Upper lobe of left lung (tissue), 4 donors: ENCODE measurements around the gene LOXL1.

Experiments
- POLR2A ChIP-seq, 4 donors: fragments of 450-650 bp; IDR thresholded peaks; one replicate each; pipeline ENCODE4 v1.5.1; 2016 to 2017; ENCODE audit warnings: antibody characterized with exemption in 4 of 4, mild to moderate bottlenecking in 2 of 4
- POLR2AphosphoS5 ChIP-seq, 2 donors: sonication (generic); formaldehyde crosslinking; IDR thresholded peaks; one replicate each; pipeline ENCODE4 v1.5.1; 2017; ENCODE audit warnings: antibody characterized with exemption in 2 of 2
- TF ChIP-seq, protein P1 (sequence below), 6 experiments: fragments of 450-650 bp in 4 of 6; fragments of 200-600 bp in 2 of 6; sonication (generic) in 2 of 6; IDR thresholded peaks; one replicate each; pipeline ENCODE4 v1.5.1; 2016 to 2019; ENCODE audit warnings: antibody characterized with exemption in 6 of 6

DNA sequence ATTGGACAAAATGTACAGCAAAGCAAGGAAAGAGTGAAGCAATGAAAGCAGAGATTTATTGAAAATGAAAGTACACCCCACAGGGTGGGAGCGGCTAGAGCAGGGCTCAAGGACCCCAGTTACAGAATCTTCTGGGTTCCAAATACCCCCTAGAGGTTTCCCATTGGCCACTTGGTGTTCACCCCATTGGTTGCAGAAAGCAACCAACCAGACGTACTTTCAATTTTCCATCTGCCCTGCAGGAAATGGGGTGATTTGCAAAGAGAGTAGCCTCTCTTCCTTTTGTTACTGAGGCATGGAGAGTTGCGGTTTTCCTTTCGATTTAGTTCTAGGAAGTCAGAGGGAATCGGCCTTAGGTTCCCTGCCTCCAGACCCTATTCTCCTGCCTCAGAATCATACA lies 70.7 kb downstream of the LOXL1 start:
- no peak for TF ChIP-seq POLR2A (IDR thresholded peaks at IDR 0.05)
- TF ChIP-seq, protein P1, sequence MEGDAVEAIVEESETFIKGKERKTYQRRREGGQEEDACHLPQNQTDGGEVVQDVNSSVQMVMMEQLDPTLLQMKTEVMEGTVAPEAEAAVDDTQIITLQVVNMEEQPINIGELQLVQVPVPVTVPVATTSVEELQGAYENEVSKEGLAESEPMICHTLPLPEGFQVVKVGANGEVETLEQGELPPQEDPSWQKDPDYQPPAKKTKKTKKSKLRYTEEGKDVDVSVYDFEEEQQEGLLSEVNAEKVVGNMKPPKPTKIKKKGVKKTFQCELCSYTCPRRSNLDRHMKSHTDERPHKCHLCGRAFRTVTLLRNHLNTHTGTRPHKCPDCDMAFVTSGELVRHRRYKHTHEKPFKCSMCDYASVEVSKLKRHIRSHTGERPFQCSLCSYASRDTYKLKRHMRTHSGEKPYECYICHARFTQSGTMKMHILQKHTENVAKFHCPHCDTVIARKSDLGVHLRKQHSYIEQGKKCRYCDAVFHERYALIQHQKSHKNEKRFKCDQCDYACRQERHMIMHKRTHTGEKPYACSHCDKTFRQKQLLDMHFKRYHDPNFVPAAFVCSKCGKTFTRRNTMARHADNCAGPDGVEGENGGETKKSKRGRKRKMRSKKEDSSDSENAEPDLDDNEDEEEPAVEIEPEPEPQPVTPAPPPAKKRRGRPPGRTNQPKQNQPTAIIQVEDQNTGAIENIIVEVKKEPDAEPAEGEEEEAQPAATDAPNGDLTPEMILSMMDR (IDR thresholded peaks at IDR 0.05), result peak in 3 of 6 experiments; percentile 9 to 20 (median 15)
- TF ChIP-seq POLR2AphosphoS5 (IDR thresholded peaks at IDR 0.05), result peak in 1 of 2 donors; percentile 52
